Measurements from ENCODE around the gene SYMPK. TPM values are rescaled to one million over a fixed set of nuclear protein-coding genes. Genes with fewer than 3 reads are reported as not detected.

SYMPK gene
- total RNA-seq, 1 donor from 2014 or later: 103 TPM

- no peak for TF ChIP-seq CTCF (IDR thresholded peaks at IDR 0.05)
- H3K27me3 ChIP-seq: peaks cover 9% of the 10 kb centered on the region
- no peak for DNase-seq (ENCODE audit: low spot score in 2 of 2)
- intact Hi-C loops (cut with DNase I): no loop called here
- H3K27ac ChIP-seq: no peak overlapping the region
- no peak overlapping the region for H3K4me3 ChIP-seq
- H3K4me1 ChIP-seq: peaks cover 4 to 13% of the 10 kb centered on the region in 2 donors
- H3K36me3 ChIP-seq: no peaks in the 10 kb centered on the region
- H3K9me3 ChIP-seq: no peaks in the 10 kb centered on the region
Observed at GRCh38 chr19:45866400-45867176, 3.6 kb upstream of the SYMPK start.

- H3K36me3 ChIP-seq: no peaks in the 10 kb centered on the region
- H3K27ac ChIP-seq: no peak overlapping the region
- no peaks in the 10 kb centered on the region for H3K9me3 ChIP-seq
- DNase-seq (ENCODE audit: low spot score in 2 of 2): no peak
- no peak for TF ChIP-seq CTCF (IDR thresholded peaks at IDR 0.05)
- H3K27me3 ChIP-seq: peaks cover 9% of the 10 kb centered on the region
- no peak overlapping the region for H3K4me3 ChIP-seq
- H3K4me1 ChIP-seq: peaks cover 4 to 15% of the 10 kb centered on the region in 2 donors
- intact Hi-C loops (cut with DNase I): no loop called here
Observed at GRCh38 chr19:45865269-45865948, 2.5 kb upstream of the SYMPK start.

GRCh38 chr19:45864629-45865082 is 1.7 kb upstream of the SYMPK start:
- intact Hi-C loops (cut with DNase I): no loop called here
- no peak for TF ChIP-seq CTCF (IDR thresholded peaks at IDR 0.05)
- no peak overlapping the region for H3K27ac ChIP-seq

GRCh38 chr19:45863840-45864628 is 1.1 kb upstream of the SYMPK start, which contains the start of gene FOXA3:
FOXA3 (plus strand) TSS chr19:45864326; CDS start chr19:45864457, 131 bp downstream.
- H3K9me3 ChIP-seq: no peaks in the 10 kb centered on the region
- no peak within 1 kb of the TSS for H3K27ac ChIP-seq
- peaks cover 9% of the 10 kb centered on the region for H3K27me3 ChIP-seq
- peak in 1 of 2 donors; percentile 72 for DNase-seq (ENCODE audit: low spot score in 2 of 2)
- intact Hi-C loops (cut with DNase I): loop anchor here (1.0 to 2.0 kb wide), 7 partner anchors 22 to 133 kb away; partner anchors contain the start of genes CCDC61, FBXO46, IRF2BP1 and MYPOP
- peak within 1 kb of the TSS; percentile 73 to 88 for H3K4me3 ChIP-seq
- peaks cover 6 to 8% of the 10 kb centered on the region in 2 donors for H3K36me3 ChIP-seq
- peak; percentile 38 to 59 (median 39) for TF ChIP-seq CTCF (IDR thresholded peaks at IDR 0.05)
- H3K4me1 ChIP-seq: peaks cover 4 to 15% of the 10 kb centered on the region in 2 donors

More at GRCh38 chr19:45864629-45865082, 1.7 kb upstream of the SYMPK start:
- Histone ChIP-seq H3K27me3 (peaks cover 9% of the 10 kb centered on the region), H3K4me1 (peaks cover 4 to 15% of the 10 kb centered on the region in 2 donors), H3K9me3 (no peaks in the 10 kb centered on the region), H3K36me3 (peaks cover 0 to 3% of the 10 kb centered on the region in 2 donors), H3K4me3 (peak overlapping the region; percentile 73 to 88)
- DNase-seq (ENCODE audit: low spot score in 2 of 2): no peak

- intact Hi-C loops (cut with DNase I): loop anchor here (1.0 to 2.0 kb wide), 7 partner anchors 23 to 133 kb away; partner anchors contain the start of genes CCDC61, FBXO46, IRF2BP1 and MYPOP
- Histone ChIP-seq H3K36me3 (peaks cover 6 to 8% of the 10 kb centered on the region in 2 donors), H3K4me3 (peak overlapping the region; percentile 73 to 88), H3K27me3 (peaks cover 9% of the 10 kb centered on the region), H3K9me3 (no peaks in the 10 kb centered on the region), H3K4me1 (peaks cover 4 to 15% of the 10 kb centered on the region in 2 donors), H3K27ac (no peak overlapping the region)
- no peak for TF ChIP-seq CTCF (IDR thresholded peaks at IDR 0.05)
- no peak for DNase-seq (ENCODE audit: low spot score in 2 of 2)
Observed at GRCh38 chr19:45863335-45863839, 440 bp upstream of the SYMPK start.
